Stomach (tissue), 9 donors: ENCODE results near the gene LRCH1. TPM values are rescaled to one million over a fixed set of nuclear protein-coding genes. Genes with fewer than 3 reads are reported as not detected.

Source experiments
- DNase-seq, 2 donors: peaks; one replicate each; pipeline versions ENCODE4 v3.0.0 to v3.0.0-alpha.2; 2013 to 2019
- H3K27ac ChIP-seq, 5 donors: fragments of 200-600 bp in 4 of 5; sonication (generic) in 4 of 5; one replicate each; pipeline ENCODE4 v1.5.1; 2013 to 2019; ENCODE audit warnings: mild to moderate bottlenecking in 1 of 5, moderate library complexity in 1 of 5
- H3K27me3 ChIP-seq, 3 donors: fragments of 200-600 bp; sonication (generic); one replicate each; pipeline ENCODE4 v1.5.1; 2017 to 2019; ENCODE audit warnings: mixed run types in 1 of 3
- H3K36me3 ChIP-seq, 4 donors: fragments of 200-600 bp; sonication (generic); 1 replicate in 3 of 4; 2 replicates in 1 of 4; pipeline ENCODE4 v1.5.1; 2016 to 2019
- H3K4me1 ChIP-seq, 4 donors: fragments of 200-600 bp; sonication (generic); one replicate each; pipeline ENCODE4 v1.5.1; 2016 to 2019
- H3K4me3 ChIP-seq, 4 donors: fragments of 200-600 bp; sonication (generic) in 3 of 4; one replicate each; pipeline ENCODE4 v1.5.1; 2016 to 2019; ENCODE audit warnings: mild to moderate bottlenecking in 1 of 4
- H3K9me3 ChIP-seq, 4 donors: fragments of 200-600 bp; sonication (generic); one replicate each; pipeline ENCODE4 v1.5.1; 2016 to 2019
- EP300 ChIP-seq: sonication (generic); formaldehyde crosslinking; IDR thresholded peaks from one replicate; pipeline ENCODE4 v1.6.1; 2017; ENCODE audit warnings: antibody characterized with exemption
- POLR2A ChIP-seq, 4 donors: fragments of 450-650 bp; IDR thresholded peaks; one replicate each; pipeline ENCODE4 v1.6.1; 2016; ENCODE audit warnings: antibody characterized with exemption in 4 of 4, control low read depth in 2 of 4, mild to moderate bottlenecking in 1 of 4, moderate library complexity in 1 of 4
- POLR2AphosphoS5 ChIP-seq, 3 donors: sonication (generic); formaldehyde crosslinking; IDR thresholded peaks; one replicate each; pipeline ENCODE4 v1.6.1; 2016; ENCODE audit warnings: antibody characterized with exemption in 3 of 3
- WGBS, 5 donors: extraction: QIAGEN DNeasy Blood & Tissue Kit in 3 of 5; methylation state at CpG; one replicate each; pipeline versions ENCODE4 v1.1.5 to v1.1.7; 2013 to 2018; 5-methylcytosine and 5-hydroxymethylcytosine counted together
- intact Hi-C: fragments of 100-400 bp; cut with DNase I; formaldehyde crosslinking; loops from one replicate; pipeline ENCODE4 v1.15.1; 2023; ENCODE audit warnings: low total_unique reads
- polyA plus RNA-seq, 3 donors: library from polyadenylated mRNA; stranded (reverse); fragments of 200-250 nt; gene quantifications; one replicate each; pipeline ENCODE4 v1.2.3, GENCODE V29; 2013
- total RNA-seq, 5 donors: library from RNA; depleted of rRNA; stranded (reverse); fragments of >200 nt; gene quantifications; one replicate each; pipeline versions ENCODE4 v1.1.0 to v1.2.3, GENCODE V29; 2014 to 2016
- TF ChIP-seq, protein P1 (sequence below), 7 experiments: fragments of 450-650 bp in 4 of 7; fragments of 200-600 bp in 3 of 7; sonication (generic) in 3 of 7; IDR thresholded peaks; one replicate each; pipeline ENCODE4 v1.5.1; 2016 to 2019; ENCODE audit warnings: antibody characterized with exemption in 7 of 7, control low read depth in 2 of 7, mild to moderate bottlenecking in 1 of 7
- donor health status: healthy with polysubstance abuse.
- donor health status: Bipolar disorder and iron deficiency.
- donor health status: healthy.

The LRCH1 gene
- total and polyA plus RNA-seq, 8 donors, result 5.4 to 70.6 (median 19.4) TPM

DNA sequence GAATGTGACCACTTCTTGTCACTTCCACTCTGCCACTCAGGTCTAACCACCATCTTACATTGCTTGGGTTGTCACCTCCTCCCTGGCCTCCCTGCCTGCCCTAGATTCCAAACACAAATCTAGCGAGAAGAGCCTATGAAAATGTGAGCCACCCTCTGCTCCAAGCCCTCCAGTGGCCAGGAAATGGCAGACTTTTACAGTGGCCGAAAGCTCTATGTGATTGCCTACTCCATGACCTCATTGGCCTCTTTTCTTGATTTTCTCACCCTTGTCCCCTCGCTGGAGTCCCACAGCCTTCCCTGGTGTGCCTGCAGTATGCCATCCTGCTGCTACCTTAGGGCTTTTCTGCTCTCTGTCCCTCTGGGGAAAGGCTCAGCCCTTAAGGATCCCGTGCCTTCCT, 84.2 kb downstream of the LRCH1 start:
- Histone ChIP-seq H3K27ac (no peak overlapping the region), H3K4me1 (peaks cover 27 to 78% (median 49%) of the 10 kb centered on the region in 4 donors), H3K9me3 (no peaks in the 10 kb centered on the region), H3K27me3 (no peaks in the 10 kb centered on the region), H3K36me3 (no peaks in the 10 kb centered on the region), H3K4me3 (no peak overlapping the region)
- DNase-seq, result no peak
- WGBS, 5 donors, result 87 to 97% (median 93%) methylated on average over 4 of the region's 4 CpGs
- TF ChIP-seq POLR2AphosphoS5 (IDR thresholded peaks at IDR 0.05) (no peak), POLR2A (IDR thresholded peaks at IDR 0.05) (no peak)
- TF ChIP-seq, protein P1, sequence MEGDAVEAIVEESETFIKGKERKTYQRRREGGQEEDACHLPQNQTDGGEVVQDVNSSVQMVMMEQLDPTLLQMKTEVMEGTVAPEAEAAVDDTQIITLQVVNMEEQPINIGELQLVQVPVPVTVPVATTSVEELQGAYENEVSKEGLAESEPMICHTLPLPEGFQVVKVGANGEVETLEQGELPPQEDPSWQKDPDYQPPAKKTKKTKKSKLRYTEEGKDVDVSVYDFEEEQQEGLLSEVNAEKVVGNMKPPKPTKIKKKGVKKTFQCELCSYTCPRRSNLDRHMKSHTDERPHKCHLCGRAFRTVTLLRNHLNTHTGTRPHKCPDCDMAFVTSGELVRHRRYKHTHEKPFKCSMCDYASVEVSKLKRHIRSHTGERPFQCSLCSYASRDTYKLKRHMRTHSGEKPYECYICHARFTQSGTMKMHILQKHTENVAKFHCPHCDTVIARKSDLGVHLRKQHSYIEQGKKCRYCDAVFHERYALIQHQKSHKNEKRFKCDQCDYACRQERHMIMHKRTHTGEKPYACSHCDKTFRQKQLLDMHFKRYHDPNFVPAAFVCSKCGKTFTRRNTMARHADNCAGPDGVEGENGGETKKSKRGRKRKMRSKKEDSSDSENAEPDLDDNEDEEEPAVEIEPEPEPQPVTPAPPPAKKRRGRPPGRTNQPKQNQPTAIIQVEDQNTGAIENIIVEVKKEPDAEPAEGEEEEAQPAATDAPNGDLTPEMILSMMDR (IDR thresholded peaks at IDR 0.05), result no peak
- intact Hi-C loops, result no loop called here

DNA sequence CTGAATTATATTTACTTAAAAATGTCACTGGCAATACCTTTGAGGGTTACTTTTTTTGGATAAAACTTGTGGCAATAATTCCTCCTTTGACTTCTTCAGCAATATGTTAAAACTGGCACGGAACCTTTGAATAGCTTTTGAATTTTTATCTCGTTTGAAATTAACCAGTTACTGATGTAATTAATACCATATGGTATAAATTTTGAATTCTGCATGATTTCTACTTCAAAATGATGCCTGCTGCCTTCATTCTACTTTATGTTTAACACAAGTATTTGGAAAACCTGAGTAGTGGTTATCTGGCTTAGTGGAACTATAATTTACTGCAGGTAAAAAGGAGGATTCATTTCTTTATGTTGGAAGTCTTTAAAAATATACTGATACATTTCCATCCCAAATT, 85.3 kb downstream of the LRCH1 start:
- Histone ChIP-seq H3K36me3 (no peaks in the 10 kb centered on the region), H3K4me3 (no peak overlapping the region), H3K9me3 (no peaks in the 10 kb centered on the region), H3K27me3 (no peaks in the 10 kb centered on the region), H3K4me1 (peaks cover 34 to 79% (median 55%) of the 10 kb centered on the region in 4 donors), H3K27ac (no peak overlapping the region)
- 37 to 63% (median 46%) methylated on average over 2 of the region's 2 CpGs for WGBS, 5 donors
- intact Hi-C loops, result no loop called here
- no peak for DNase-seq
- no peak for TF ChIP-seq EP300
- TF ChIP-seq, protein P1 (IDR thresholded peaks at IDR 0.05), result no peak
- no peak for TF ChIP-seq POLR2AphosphoS5 (IDR thresholded peaks at IDR 0.05)
- no peak for TF ChIP-seq POLR2A (IDR thresholded peaks at IDR 0.05)

DNA sequence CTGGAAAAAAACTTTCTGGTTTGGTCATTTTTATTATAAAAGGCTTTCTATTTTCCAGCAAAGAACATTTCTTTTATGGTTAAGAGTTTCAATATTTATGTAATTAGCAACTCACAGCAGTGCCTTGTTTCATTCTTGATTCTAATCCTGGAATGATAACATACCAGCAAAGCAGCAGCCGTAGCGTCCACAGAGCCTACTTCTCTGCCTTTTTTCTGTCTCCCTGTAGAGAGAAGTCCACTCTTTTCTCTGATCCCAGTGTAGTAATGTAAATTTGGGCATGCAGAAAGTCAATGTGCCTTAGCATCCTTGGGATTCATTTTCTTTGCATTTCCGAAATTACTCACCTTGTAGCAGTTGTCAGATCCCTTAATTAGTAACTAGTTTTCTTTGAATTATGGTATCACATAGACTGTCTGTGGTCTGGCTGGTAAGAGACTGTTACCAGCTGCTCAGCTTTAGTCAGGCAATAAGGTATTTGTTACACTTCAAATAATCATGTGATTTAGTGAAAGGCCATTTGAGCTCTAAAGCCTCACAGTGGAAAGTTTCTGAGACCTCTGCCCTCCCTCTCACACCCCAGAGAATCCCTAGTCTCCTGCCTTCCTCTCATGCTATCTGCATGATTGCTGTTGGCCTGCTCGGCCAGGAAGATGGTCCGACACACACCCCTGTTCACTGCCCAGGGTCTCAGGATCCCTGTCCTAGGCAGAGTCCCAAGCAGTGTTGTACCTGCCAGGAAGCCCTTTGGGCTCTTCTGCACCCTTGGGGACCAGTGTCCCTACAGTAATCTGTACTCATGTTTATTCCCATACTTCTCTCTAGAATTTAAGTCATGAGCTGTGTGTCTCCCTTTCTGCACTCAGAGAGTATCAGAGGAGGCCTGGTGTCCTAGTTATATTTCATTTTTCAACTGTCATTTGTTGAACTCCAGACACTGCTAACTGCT, 86.3 kb downstream of the LRCH1 start:
- 43 to 56% (median 50%) methylated on average over 5 of the region's 5 CpGs for WGBS, 5 donors
- H3K27ac ChIP-seq, result peak overlapping the region in 3 of 5 donors; percentile 24 to 50 (median 32)
- no peak for DNase-seq
- no peaks in the 10 kb centered on the region for H3K9me3 ChIP-seq
- TF ChIP-seq POLR2AphosphoS5 (IDR thresholded peaks at IDR 0.05) (no peak), EP300 (no peak), POLR2A (IDR thresholded peaks at IDR 0.05) (no peak)
- TF ChIP-seq, protein P1 (IDR thresholded peaks at IDR 0.05), result no peak
- H3K4me1 ChIP-seq, result peaks cover 34 to 81% (median 59%) of the 10 kb centered on the region in 4 donors
- H3K4me3 ChIP-seq, result no peak overlapping the region
- H3K27me3 ChIP-seq, result no peaks in the 10 kb centered on the region
- intact Hi-C loops, result no loop called here
- H3K36me3 ChIP-seq, result no peaks in the 10 kb centered on the region

GRCh38 chr13:46640843-46641242, 87.9 kb downstream of the LRCH1 start:
- DNase-seq, result no peak
- intact Hi-C loops, result no loop called here
- 76 to 87% (median 84%) methylated on average over 4 of the region's 4 CpGs for WGBS, 5 donors
- H3K4me1 ChIP-seq, result peaks cover 41 to 87% (median 65%) of the 10 kb centered on the region in 4 donors
- H3K36me3 ChIP-seq, result no peaks in the 10 kb centered on the region
- H3K27ac ChIP-seq, result peak overlapping the region in 4 of 5 donors; percentile 41 to 73 (median 50)
- no peak overlapping the region for H3K4me3 ChIP-seq
- H3K9me3 ChIP-seq, result no peaks in the 10 kb centered on the region
- TF ChIP-seq EP300 (no peak), POLR2AphosphoS5 (IDR thresholded peaks at IDR 0.05) (no peak), POLR2A (IDR thresholded peaks at IDR 0.05) (no peak)
- H3K27me3 ChIP-seq, result no peaks in the 10 kb centered on the region
